NCI-H748 (cell line): ENCODE results near the gene RAI14.

Source experiments
- DNase-seq: peaks from one replicate; lab custom pipeline; 2025; ENCODE audit not compliant: unreplicated experiment; lab: John Stamatoyannopoulos, UW

RAI14 gene

DNA sequence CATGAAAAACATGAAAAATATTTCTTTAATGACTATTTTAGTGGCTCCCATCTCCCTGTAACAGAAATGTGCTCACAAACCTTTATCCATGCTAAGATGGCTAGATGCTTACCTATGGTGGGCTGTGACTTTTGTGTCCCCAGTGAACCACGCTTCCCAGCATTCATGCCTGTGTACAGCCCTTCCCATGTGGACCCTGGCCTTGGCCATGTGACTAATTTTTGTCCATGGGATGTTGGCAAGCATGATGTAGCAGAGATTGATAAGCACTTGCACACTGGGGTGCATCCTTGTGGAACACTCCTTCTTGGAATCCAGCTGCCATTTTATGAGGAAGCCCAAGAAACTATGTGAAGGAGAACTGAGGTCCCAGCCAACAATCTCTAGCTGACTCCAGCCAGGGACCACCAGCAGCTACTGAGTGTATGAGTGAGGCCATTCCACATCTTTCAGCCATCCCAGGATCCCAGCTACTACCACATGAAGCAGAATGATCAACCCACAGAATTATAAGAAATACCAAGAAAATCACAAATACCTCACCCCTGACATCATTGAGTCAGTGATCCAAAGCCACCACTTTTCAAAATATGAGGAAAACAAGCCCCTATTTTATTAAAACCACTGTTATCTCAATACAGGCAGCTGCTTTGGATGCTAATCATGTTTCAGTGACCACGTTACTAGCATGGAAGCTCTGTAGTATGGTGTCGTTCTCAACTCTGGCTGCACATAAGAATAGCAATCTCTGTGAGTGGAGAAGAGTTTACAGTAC is 16.1 kb upstream of the RAI14 start:
- no peak for DNase-seq

DNA sequence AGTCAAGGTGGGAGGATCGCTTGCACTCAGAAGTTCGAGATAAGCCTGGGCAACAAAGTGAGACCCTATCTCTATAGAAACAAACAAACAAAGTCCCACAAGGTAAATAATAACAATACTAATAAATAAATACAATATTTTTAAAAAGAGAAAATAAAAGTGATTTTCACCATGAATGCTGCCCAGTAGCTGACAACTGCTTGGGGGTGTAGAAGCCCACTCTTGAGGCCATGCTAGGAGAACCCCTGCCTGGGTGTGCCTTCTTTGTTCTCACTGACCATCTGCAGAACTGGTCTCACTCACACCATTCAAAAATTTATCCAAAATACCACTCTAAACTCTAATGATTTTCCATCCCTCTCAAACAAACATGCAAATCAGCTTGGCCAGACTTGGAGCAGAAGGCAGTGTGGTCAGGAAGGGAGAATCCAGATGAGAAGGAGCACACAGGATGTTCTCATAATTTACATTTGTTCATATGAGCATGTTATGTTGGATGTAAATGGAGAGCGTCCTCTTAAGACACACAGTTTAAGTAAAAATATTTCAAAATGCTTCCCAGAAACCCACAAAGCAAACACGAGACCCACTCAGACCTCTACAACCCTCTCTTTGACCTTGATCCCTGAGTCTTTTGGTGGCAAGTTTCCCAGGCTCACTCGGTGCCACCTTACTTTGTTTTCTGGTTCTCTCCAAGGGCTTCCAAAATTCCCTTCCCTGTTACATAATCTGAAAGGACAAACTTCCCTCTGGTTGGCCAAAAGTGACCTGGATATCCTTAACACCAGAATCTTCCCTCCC is 7.9 kb upstream of the RAI14 start:
- no peak for DNase-seq

DNA sequence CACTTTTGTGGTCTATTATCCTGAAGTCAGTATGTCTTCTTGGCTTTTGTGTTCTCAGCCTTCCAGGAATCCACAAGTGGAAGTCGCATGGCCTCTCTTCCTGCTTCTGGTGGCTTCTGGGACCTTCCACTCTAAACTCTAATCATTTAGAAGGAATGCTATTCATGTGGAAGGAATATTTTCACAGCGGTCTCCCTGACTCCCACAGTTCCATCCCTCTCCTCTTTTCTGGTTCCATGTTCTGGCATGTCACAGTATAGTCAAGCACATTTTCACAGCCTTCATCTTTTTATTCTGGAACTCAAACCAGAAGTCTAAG is 7.3 kb upstream of the RAI14 start:
- DNase-seq = no peak

DNA sequence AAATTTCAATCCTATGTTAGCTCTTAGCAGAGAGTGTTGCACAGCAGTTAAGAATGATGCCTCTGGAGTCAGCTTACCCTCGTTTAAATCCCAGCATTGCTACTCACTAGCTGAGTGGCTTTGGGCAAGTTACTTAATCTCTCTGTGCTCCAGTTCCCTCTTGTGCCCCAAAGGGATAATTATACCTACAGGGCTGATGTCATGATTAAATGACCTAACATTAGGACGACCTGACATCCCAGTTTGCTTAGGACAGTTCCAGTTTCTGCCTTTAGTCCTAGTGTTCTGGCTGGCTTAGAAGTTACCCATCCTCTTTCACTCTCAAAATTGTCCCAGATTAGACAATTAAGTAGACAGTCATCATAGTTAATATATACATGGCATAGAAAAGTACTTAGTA is 4.3 kb upstream of the RAI14 start:
- no peak for DNase-seq

DNA sequence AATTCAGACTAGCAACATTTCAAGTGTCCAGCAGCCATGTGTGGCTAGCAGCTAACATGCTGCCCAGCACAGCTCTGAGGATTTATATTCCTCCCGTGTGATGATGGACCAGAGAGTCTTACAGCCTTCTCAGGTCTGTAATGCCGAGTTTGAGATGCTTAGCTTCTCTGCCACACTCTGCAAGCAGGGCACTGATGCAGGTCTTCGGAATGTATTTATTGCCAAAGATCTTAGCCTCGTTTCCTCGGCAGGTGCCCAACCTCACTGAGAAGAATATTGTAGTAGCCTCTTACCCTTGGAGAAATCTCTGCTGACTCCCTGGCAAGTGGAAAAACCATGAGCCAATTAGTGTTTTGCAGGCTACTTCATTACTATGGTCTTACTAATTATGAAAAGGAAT is 3.7 kb upstream of the RAI14 start:
- no peak for DNase-seq

DNA sequence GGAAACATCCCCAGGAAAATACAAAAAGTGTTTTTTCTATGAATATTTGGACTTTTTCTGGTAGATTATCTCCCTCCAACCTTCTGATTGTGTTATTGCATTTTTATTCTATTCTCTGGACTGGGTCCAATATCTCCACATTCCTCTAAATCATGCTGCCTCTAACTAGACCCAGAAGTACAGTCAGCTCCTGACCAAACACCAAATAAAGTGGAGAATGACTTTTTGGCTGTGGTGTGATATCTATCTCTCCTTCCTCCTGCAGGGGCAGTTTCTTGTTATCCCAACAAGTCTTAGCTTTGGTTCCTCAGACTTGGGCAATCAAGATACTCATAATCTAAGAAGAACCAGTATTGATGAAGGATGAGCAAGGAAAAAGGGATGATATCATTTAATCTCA is 3.2 kb upstream of the RAI14 start:
- DNase-seq = no peak

DNA sequence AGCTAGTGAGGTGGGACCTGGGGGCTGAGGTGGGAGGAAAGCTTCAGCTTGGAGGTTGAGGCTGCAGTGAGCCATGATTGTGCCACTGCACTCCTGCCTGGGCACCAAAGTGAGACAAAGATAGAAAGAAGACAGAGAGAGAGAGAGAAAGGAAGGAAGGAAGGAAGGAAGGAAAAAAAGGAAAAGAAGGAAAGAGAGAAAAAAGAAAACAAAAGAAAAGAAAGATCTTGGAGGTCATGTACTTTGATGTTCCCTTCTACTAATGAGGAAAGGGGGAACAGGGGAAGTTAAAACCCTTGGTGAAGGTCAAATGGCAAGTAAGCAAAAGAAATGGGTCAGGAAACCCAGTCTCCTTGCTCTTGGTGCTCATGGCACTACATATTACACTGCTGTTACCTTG is 2.4 kb upstream of the RAI14 start:
- no peak for DNase-seq

DNA sequence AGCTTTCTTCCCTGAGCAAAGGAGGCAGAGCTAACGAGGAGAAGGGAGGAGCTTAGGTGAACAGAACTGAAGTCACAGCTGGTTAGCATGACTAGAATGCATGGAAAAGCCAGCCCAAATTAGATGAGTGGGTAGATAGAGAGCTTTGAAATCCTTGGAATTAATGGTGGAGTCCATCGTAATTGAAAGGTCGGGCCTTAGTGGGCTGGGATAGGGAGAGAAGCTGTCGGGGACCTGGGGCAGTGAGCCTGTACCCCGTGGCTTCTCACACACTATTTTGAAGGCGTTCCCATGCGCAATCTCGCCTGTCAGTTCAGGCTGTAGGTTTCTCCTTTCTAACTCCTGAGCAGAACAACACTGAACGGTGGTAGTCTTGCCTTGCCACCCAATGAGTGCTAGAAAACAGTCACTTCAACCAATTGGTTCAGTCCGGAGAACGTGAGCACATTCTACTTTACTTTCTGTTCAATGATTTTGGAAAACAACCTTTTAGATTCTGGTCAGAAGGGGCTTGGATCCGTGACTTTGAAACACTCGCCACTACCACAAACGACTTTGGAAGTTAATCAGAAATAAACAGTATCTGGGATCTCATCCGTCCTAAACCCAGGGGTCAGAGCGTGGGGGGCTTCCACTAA is 655 bp upstream of the RAI14 start:
- DNase-seq = peak; percentile 89

DNA sequence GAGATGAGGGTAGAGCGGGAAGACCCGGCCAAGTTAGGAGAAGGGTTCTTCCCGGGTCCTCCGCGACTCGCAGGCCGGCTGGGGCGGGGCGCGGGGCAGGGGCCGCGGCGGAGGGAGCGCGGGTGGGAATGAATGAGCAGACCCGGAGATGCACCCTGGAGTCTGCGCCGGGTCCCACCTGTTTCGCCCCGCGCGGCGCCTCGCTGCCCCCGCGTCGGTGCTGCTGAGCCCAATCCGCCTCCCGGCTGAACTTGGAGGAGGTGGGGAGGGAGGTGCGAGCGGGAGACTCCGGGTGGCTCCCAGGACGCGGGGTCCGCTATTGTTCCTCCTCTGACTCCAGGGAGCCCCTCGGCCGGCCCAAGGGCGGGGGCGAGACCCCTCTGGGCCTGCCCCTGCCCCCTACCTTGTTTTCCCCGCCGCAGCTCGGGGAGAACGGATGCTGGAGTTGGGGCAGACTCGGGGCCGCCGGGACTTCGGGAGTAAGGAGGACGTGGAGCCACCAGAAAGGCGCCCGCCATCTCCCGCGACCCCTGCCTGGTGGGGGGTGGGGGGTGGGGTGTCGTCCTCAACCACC is 659 bp downstream of the RAI14 start:
- DNase-seq = peak; percentile 69

DNA sequence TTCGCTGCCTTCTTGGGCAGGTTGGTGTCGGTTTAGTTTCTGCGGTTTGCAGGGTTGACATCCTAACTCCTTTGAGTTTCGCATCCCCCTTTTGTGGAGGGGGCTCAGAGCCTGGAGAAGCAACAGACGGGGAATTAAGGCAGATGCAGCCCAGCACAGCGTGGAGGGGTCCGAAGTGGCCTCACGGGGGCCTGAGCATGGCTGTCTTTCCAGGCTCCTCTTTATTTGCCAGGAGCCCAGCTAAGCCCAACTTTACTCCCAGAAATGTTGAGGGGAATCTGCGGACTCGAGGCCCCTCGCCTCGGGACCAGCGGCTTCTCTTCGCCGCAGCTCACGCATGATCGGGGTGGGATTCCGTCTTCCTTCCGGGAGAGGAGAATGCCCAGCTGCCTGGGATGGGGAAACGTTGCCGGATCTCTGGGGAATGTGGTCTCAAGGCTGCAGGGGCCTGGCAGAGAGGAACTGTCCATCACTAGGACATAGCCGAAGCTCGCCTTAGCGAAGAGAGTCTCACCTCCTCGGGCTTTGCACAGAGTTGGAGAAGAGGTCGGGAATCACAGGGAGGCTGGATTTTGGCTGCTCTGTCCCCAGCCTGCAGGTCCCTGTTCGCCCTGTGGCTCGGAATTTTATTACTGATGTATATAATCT is 1.3 kb downstream of the RAI14 start:
- DNase-seq = peak; percentile 68

DNA sequence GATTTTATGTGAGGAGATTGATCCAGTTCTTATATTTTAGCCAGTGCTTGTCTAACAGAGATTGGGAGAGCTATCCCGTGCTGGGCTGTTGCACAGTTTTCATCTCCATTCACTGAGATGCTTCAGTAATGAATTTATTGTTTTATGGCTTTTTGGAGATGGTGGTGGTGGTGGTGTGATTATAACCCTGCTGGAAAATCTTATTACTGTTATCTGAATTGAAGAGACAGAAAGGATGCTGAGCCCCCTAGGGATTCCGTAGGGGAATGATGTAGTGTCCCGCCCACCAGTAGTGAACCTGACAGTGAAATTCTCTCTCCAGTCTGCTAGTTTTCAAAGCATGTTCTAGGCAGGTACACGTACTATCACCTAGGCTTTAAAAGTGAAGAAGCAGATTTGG is 1.9 kb downstream of the RAI14 start:
- peak; percentile 62 for DNase-seq

DNA sequence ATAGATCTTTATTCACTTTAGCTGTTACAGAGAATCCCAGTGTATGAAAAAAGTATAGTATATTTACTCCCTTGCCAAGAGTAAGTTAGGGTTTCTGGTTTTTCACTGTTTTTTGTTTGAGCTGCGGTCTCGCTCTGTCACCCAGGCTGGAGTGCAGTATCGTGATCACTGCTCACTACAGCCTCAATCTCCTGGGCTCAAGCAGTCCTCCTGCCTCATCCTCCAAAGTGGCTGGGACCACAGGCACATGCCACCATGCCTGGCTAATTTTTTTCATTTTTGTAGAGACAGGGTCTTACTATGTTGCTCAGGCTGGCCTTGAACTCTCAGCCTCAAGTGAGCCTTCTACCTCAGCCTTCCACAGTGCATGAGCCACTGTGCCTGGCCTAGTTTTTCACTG is 3.0 kb downstream of the RAI14 start:
- DNase-seq = no peak

DNA sequence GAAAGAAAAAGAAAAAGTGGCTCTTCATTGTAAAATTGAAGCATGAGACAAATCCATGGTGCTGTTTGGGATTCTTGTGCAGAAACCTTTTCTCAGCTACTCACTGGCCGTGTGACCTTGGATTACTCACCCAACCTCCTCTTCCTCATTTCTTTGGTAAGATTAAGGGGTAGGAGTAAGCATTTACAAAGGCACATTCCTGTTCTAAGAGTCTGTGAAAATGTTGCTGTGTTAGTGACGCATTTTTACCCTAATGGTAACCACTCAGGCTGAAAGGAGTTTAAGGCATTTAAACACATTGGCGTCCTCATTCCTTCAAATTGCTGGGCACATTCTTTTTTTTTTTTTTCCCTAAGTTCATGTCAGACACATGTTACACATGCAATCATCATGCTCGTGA is 4.3 kb downstream of the RAI14 start:
- DNase-seq = no peak

DNA sequence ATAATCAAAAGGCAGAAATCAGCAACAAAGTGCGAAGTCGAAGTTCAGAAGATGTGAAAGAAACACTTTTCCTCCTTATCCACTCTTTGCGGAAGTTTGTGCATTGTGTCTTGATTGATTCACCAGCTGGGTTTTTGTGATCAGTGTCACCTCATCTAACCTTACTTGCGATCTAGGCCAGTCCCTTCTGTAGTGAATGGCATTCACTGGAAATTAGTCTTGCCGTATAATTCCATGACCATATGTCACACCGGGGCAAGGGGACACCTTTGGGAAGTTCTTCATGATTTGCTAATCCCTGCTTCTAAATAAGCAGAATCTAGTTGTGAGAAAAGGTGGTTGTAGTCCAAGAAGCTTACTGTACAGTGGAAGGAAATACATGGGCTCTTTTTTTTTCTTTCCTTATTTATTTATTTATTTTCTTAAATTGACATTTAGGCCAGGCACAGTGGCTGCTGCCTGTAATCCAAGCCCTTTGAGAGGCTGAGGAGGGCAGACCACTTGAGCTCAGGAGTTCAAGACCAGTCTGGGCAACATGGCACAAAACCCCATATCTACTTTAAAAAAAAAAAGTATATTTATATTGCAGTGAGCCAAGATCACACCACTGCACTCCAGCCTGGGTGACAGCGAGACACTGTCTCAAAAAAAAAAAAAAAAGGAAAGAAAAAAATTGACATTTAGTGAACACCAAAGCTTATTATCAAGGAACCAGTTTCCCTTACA is 7.8 kb downstream of the RAI14 start:
- no peak for DNase-seq

DNA sequence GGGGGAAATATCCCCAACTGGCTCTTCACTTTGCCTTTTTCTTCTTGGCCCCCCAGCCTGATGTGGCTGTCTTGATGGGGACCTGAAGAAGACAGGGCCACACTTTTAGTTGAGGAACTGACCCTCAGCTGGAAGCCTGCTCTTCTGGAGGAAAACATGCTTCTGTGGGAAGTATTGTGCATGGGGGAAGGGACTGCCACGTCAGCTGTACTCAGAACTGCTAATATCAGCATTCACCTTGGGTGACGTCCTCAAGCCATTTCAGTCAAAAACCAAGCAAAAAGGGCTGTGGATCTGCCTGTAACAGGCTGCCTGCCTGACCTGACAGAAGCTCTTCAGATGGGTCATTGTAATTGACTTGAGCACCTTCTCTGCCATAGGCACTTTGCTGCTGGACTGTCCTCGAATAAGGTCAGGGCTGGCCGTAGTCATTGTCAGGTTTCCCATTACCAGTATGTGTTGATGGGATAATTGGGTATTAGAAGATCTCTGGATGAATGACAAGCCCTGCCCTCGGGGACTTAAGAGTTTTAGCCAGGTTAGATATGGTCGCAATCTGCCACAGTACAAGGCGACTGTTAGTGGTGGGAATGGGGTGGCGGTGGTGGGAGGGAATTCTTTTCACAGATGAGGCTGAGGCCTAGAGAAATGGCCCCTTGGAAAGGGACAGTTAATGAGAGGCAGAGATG is 10.4 kb downstream of the RAI14 start:
- DNase-seq = no peak

DNA sequence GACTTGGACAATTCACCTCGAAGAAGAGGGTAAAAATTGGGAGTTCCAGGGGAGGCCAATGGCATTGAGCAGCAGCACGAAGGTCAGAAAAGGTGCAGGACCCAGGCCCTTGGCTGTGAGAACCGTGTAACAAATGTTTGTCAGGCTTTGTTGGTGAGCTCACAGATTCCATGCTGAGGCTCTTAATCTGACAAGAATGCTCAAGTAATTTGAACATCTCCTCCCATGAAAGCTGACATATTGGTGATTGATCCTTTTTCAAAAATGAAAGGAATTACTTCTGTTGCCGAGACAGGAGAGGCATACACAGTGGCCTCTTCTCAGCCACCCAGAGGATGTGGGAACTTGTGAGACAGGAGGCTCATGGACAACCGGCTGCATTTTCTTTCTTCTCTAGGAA is 11.6 kb downstream of the RAI14 start:
- no peak for DNase-seq

DNA sequence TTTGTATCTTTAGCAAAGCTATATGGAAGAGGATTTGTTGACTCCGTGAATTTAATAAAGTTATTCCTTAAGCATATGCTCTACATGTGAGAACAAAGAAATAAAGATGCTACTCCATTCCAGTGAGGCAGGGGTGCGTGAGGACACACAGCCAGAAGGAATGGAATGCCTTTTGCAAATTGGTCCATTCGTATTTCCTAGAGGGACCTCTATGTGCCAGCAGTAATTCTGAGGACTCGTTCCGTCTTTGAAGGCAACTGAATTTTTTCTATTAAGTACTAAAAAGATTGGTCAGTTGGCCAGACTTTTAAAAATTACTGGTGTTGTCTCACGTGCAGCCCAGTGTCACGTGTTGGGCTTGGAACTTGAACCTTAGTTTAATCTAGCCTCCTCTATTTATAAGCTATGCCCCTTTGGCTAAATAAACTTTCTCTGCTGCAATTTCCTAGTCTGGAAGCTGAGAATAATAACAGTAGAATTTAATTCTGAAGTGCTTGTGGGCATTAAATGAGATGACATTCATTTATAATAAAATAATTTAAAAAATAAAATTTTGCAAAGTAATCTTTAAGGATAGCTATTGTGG is 13.9 kb downstream of the RAI14 start:
- no peak for DNase-seq

DNA sequence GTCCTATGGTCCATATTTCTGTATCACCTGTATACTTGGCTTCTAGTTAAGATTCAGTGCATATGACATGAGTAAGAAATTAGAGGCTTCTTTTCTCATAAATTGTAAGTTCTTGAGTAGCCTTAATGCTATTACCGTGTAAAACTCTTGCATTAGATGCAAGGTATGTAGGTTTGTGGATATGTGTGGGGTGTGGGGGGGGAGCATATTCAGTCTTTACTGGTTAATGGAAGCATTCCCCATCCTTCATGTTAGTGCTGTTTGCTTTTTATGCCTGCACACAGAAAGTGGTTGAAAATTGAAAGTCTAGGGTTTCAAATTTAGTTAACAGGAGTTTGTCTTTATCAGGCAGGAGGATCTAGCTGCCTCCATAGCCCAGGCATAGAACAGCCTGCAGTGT is 16.1 kb downstream of the RAI14 start:
- no peak for DNase-seq

DNA sequence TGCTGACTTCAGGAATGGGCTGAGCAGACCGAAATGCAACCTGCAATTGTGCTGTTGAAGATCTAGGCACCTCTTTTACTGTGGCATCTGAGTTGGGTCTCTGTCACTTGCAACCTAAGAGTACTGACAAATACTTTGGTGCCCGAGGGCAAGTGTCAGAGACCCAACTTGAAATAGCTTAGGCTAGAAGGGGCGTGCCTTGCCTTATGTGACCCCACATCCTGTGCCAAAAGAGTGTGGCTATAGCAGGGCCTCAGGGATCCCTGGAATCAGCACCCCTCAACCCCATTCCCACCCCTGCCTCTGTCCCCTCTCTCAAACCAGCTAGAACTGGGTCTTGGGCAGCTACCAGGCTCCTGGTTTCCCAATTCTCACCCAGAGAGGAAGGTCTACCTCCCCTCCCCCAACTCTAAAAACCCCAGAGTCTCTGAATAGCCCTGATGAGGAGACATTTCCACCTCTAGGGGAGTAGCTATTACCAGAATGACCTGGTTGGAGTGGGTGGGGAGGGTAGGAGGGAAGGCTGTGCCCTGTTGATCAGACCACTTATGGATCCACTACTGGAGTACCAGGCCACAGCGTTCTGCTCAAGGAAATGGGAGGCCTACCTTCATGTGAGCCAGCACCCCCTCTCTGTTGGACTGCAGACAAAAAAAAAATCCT is 17.5 kb downstream of the RAI14 start:
- DNase-seq = no peak
